Aortic smooth muscle cell (primary cell): ENCODE data around the gene SLC25A6. TPM values are rescaled to one million over a fixed set of nuclear protein-coding genes. Genes with fewer than 3 reads are reported as not detected.

Experiments used
- total RNA-seq: library from RNA; depleted of rRNA; stranded (reverse); fragments of >200 nt; gene quantifications from 2 replicates; pipeline ENCODE4 v1.2.3, GENCODE V29; 2014

SLC25A6 gene
- 158 and 168 TPM in 2 replicates for total RNA-seq

GRCh38 chrX:1391707-1392375, at the start of gene SLC25A6:
TSS of gene SLC25A6 (minus strand) at chrX:1392113. CDS start at chrX:1392009, 104 bp downstream.

GRCh38 chrX:1336331-1336943, 55.5 kb downstream of the SLC25A6 start, which contains the start of gene IL3RA:
TSS of gene IL3RA (plus strand) at chrX:1336785. CDS start at chrX:1341766, 4,981 bp downstream.

Other genes with a start within 250 kb of the SLC25A6 start
- gene CRLF2, start 179.5 kb downstream of the SLC25A6 start, total RNA-seq, result 0.13 TPM in 1 of 2 replicates, not detected in the other
- gene CSF2RA, start 123.3 kb downstream of the SLC25A6 start, total RNA-seq, result not detected in 2 replicates
- 0.25 and 0.26 TPM in 2 replicates for gene IL3RA, start 55.3 kb downstream of the SLC25A6 start, total RNA-seq
- 9.8 and 11.9 TPM in 2 replicates for gene ASMTL, start 60.8 kb upstream of the SLC25A6 start, total RNA-seq
- gene P2RY8, start 145.1 kb upstream of the SLC25A6 start, total RNA-seq, result not detected in 2 replicates
- 18.5 and 18.8 TPM in 2 replicates for gene AKAP17A, start 199.5 kb upstream of the SLC25A6 start, total RNA-seq
- gene ASMT, start 222.9 kb upstream of the SLC25A6 start, total RNA-seq, result not detected in 2 replicates